ENCODE results near the gene SPNS2.

GRCh38 chr17:4507361-4508111 lies 8.9 kb downstream of the SPNS2 start:
- TF ChIP-seq BCL11A (IDR thresholded peaks at IDR 0.05; ENCODE audit: low read depth, low read length) = no peak
- TF ChIP-seq NKRF (conservative IDR thresholded peaks at IDR 0.05) = no peak
- no peak for TF ChIP-seq POLR2AphosphoS5 (IDR thresholded peaks at IDR 0.05; ENCODE audit: low read length)
- no peak for TF ChIP-seq KDM1A (IDR thresholded peaks at IDR 0.05; ENCODE audit: borderline replicate concordance)
- no peak for TF ChIP-seq SIN3A (IDR thresholded peaks at IDR 0.05; ENCODE audit: low read depth, low read length)
- TF ChIP-seq CTCF (IDR thresholded peaks at IDR 0.05 in 2 of 3, conservative IDR thresholded peaks at IDR 0.05 in 1 of 3; ENCODE audit: control insufficient read depth in 2 of 3, extremely low read depth in 1 of 3, insufficient read depth in 1 of 3, low read depth in 3 of 3, low read length in 3 of 3) = no peak
- TF ChIP-seq POLR2AphosphoS2 (IDR thresholded peaks at IDR 0.05; ENCODE audit: low read depth, low read length) = no peak
- no peak for TF ChIP-seq POLR2A (IDR thresholded peaks at IDR 0.05; ENCODE audit: low read depth, low read length)
